GM18907 (cell line): ENCODE data around the gene GNB4.
A peak's percentile ranks its signal among the peaks of the same experiment; 100 is the strongest.

Experiments
- ATAC-seq: cut with Tn5 transposase; IDR thresholded peaks from one replicate; pipeline ENCODE4 v1.9.1; 2021; ENCODE audit warnings: mild to moderate bottlenecking, moderate library complexity; ENCODE audit not compliant: unreplicated experiment

The GNB4 gene

DNA sequence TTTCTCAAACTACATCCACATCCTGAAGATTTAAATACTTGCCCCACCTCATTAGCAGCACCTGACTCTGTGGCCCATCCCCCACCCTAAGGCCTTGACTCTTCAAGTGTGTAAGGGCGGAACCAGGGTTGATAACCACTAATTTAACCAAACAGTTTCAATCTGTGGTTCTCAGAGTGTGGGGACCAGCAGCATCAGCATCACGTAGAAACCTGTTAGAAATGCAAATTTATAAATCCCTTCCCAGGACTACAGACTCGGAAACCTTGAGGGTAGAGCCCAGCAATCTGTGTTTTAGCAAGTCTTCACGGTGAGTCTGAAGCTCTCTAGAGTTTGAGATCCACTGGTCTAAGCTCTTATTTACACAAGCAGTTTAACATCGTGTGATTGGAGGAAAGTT, 12.4 kb downstream of the GNB4 start:
- peak; percentile 91 for ATAC-seq

DNA sequence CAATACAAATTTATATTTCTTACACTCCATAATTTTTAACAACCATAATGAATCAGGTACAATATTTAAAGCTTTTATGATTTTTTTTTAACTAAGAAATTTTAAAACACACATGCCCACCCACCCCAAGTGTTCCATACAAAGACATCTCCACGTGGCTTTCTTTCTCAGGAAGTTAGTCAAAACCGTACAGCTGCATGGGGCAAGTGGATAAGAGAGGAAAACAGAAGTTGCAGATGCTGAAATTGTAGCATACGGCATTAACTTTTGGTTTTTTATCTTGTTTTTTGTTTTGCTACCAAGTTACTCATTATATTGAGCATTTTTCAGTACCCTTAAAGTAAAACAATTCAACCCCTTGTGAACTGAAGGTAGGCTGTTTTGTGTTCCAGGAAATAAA, 14.8 kb downstream of the GNB4 start:
- no peak for ATAC-seq

DNA sequence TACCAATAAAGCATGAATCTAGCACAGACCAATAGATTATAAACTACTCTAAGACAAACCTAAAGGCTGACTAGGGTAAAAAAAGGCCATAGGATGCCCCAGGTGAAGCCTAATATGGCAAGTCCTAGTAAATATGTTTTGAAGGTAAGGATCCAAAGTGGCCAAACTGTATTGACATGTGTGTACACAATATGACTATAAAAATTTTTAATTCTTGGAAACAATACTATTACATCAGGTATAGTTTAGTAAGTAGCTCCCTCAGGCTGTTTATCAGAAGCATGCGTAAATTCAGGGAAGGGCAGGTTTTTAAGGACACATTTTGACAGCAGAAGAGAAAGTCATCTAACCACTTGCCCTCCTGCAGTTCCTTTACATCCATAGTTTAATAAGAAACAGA, 18.8 kb downstream of the GNB4 start:
- ATAC-seq: no peak

DNA sequence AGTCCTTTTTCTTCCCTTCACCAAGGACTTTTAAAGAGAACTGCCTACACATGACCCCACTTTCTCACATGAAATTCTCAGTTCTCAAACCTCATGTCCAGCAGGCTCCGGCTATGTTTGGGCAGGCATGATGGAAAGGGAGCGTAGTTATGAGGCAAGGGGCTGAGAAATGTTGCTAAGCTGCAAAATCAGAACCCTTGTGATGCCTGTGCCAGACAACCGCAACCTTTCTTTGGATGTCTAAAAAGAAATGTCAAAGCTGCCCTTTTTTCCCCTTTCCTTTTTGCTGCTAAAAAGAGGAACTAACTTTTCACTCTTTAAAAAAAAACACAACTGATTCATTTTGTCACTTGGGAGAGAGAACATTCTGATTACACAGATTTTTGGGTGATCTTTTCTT, 19.2 kb downstream of the GNB4 start:
- ATAC-seq: peak; percentile 47

DNA sequence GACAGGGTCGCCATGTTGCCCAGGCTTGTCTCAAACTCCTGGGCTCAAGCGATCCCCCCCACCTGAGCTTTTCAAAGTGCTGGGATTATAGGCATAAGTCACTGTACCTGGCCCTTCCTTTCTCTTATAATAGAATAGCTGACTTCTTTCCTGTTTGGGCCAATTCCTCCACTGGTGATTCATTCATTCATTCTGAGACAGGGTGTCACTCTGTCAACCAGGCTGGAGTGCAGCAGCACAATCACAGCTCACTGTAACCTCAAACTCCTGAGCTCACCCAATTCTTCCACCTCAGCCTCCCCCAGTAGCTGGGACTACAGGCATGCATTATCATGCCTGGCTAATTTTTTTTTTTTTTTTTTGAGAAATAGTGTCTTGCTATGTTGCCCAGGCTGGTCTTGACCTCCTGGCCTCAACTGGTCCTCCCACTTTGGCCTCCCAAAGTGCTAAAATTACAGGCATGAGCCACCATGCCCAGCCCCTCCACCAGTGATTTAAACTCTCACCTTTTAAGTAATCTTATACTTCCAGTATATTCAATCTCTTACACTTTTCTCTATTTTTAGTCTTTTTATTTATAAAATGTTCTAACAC, 20.9 kb downstream of the GNB4 start:
- ATAC-seq: no peak

DNA sequence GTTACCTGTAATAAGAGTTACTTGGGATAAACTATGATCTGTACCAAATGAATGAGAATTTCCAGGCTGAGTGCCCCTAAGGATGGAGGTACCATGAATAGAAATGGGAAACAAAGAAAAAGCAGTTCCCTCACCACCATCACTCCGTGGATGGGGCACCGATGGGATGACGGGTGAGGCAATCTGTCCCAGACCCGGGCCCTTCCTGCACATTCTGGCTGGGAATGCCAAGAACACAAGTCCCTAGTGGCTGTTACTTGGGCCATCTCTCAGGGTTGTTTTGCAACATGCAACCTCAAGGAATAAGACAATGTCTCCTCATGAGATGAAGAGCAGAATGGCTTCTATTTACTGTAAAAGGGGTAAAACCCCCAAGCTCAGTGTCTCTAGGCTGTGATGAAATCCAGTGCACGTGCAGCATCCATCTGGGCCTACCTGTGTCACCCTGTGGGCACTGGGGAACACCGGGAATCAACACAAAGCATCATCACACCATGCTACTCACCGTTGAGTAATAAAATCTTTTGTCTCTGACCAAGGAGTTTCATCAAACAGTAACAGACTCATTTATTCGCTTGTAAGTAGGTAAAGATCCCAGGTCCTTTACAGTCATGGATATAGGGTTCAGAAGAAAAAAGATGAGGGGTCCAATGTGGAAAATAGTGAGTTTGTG, 22.3 kb downstream of the GNB4 start:
- ATAC-seq: no peak

DNA sequence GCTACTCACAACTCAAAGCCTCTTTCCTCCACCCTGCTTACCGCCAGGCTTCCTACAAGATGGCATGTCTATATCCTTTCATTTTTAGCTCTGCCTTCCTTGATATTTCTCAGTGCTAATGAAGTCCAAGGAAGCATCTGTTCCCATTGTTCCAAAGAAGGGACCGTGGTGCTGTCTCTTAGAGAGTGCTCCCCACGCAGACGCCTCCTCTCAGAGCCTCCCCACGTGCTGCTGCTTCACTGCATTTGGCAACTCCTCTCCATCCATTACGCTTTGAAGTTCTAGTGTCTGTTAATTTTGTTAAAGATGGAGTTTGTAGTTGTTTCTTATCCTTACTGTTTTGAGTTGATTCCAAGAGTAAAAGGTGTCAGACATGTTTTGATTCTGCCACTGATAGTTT, 26.2 kb downstream of the GNB4 start:
- no peak for ATAC-seq

DNA sequence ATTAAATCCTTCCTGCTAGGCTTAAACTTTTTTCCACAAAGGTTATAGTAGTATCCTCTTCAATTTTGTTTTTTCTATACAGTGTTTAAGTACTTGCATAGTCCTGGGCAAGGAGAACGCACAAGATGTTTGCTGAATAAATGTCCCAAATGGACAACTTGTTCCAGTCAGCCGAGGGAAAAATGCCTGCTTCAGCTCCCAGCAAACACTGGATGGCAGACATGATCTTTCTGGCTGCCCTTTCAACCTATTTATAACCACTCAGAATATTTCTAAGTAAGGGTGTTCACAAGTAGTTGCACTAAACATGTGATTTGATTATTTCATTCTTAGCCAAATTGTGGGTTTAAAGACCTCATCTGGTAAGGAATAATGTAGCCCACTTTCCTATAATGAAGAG, 29.8 kb downstream of the GNB4 start:
- no peak for ATAC-seq

DNA sequence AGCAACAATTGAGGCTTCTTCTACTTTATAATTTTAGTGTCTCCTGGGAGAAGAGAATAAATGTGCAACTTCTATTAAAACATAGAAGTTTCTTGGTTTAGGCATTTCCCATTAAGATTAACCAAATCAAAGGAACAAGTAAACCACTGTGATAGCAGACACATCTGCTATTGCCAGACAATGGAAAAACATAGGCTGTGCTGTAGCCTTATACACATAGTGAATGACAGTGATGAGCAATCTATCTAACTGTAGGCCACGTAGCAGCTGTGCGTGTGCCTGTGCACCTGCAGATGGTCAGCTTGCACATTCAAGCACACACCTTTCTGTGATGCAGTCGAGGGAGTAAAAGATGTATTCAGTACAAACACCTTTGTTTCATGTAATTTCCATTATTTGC, 32.7 kb downstream of the GNB4 start:
- no peak for ATAC-seq

DNA sequence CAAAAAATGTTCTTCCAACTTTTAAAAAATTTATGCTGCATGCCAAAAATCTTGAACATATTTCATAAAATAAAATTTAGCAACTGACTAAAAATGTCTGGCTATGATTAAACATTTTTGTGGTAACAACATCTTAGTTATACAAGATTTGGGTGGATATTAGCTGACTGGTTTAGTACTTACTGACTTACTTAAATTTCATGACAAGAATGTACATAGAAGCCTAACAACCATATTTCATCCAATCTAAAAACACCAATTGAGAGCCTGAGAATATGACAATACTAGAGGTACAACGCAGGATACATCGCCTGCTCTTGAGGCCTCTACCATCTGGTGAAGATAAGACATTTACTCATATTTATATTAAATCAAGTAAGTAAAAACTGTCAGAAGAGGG, 34.6 kb downstream of the GNB4 start:
- no peak for ATAC-seq

DNA sequence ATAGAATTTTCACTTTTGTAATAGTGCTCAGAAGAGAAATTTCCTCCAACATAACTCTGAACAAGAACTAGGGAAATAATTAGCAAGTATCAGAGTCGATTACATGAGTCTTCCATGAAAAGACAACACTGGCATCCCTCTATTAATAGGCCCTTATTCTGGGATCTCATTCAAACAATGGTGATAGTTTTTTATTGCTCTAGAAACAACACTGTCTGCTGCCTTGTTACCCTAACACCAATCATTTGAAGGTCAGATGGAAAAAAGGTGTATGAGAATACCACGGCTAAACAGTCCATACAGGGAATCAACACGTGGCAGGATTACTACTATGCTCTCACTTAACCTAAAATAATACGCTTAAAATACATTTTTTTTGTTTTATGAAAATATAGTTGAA, 35.9 kb downstream of the GNB4 start:
- no peak for ATAC-seq

DNA sequence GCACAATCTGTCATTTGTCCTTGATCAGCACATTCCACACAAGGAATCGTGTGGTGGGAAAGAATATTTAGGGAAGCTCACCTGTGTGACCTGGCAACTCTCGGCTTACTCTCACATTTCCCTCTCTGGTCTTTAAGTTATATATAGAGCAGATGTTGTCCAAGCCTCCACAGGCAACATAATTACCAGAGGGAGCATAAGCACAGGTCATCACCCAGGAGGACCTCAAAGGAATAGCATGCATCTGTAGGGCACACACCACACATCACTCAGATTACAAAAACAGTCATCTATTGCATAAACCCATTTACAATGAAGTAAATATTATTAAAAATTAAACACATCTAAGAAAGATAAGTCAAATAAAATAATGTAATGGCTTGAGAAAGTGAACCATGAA, 36.5 kb downstream of the GNB4 start:
- no peak for ATAC-seq

DNA sequence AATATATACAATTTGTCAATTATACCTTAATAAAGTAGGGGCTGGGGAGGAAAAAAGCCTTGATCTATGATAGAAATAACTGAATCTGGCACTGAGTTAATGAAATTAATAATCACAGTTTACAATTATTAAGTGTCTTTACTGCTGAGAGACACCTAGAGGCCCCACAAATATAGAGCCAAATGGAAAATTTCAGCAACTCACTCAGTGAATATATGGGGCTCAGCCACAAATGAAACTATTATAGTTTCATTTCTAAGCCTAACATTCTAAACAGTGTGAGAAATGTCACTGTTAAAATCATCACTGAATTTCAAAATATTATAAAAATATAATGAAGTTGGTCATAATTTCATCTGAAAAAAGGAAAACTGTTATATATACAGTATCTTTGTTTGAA, 40.3 kb downstream of the GNB4 start:
- no peak for ATAC-seq

DNA sequence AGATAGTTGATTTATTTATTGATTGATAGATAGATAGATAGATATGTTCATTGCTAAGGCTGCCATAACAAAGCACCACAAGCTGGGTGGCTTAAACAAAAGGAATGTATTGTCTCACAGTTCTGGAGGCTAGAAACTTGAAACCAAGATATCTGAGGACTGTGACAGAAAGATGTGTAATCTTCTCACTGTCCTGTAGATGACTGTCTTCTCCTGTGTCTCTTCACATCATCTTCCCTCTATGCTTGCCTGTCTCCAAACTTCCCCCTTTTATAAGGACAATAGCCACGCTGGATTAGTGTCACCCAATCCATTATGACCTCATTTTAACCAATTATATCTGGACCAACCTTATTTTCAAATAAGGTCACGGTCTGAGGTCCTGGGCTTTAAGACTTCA, 40.9 kb downstream of the GNB4 start:
- ATAC-seq: no peak

DNA sequence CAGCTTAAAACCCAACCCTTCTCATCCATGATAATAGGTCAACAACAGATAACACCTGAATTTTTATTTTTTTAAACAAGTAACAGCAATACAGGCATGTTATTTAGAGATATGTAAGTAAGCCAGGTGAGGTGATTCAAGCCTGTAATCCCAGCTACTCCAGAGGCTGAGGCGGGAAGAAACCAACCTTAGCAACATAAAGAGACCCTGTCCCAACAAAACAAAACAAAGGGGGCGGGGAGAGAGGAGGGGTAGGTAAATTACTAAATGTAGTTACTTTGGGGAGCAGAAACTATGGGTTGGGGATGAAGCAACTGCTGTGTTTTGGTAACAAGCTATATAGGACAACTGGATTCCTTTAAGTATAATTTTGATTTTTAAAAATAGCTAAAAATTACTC, 47.0 kb downstream of the GNB4 start:
- no peak for ATAC-seq

DNA sequence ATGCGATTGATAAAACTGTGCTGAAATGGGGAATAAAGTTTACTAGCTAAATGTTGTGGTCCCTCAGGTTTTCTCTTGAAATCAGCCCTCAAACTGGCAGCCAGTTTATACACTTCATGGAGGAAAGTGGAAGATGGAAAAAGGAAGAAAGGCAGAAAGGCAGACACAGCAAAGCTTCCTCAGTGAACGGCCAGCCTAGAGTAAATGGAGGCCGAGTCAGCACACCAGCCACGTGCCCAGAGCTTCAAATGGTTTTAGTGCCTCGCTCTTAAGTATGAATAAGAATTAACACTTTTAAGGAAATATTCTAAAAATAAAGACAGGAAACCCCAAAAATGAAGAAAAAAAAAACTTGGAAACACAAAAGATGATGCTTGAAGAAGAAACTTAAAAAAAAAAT, 48.3 kb downstream of the GNB4 start:
- ATAC-seq: no peak

DNA sequence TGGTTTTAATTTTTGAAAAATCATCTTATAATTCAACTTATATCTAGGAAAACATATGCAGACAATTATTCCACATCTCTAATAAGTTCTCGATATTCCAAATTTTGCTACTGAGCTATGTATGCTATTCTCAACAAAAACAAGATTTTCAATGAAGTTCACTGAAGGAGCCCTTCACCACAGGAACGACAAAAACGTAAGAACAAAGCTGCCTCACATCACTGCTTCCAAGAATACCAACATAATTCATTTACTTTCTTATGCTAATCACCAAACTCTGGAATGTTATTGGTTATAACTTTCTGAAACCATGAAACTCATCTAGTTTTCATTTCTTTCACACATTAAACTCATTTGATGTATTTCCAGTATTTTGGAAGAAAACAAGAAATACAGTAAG, 49.7 kb downstream of the GNB4 start:
- no peak for ATAC-seq

DNA sequence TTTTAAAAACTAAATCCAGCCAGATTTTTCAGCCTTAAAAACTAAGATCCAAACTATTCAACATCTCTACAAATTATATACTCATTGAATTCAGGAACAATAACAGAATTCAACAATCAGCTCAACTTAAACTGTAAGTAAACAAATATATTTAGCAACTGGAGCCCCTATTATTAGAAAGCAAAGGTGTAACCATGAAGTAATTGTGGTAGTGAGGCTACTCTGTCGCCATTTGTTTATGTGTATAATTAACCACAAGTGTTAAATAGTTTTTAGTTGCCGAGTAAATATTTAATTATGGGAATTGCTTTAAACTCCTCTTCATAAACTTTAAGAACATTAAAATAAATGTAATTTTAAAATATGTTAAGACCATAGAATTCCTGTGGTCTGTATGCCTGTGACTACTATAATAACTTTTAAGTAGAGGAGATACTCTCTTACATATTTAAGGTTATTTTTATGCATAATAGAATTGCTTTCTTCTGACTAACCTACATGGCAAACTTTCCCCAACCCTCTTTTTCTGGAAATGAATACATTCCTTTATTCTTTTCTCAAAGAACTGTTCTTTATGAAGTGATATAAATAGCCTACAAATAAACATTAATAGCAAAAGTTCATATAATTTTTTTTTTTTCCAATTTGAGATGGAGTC, 52.6 kb downstream of the GNB4 start:
- ATAC-seq: no peak

DNA sequence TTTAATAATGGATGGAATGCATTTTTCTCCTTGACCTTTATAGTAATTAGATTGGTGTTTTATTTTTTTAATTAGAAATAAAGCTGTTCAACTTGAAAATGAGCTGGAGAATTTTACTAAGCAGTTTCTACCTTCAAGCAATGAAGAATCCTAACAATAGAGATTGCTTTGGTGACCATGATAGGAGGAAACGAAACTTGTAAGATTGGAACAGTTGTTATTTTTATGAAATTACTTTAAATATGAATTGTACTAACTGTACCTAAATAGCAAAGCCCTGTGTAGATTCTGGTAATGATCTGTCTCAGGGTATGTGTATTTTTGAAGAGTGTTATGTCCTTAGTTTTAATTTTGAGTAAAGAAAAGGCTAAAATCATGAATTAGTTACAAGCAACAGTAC, 59.4 kb downstream of the GNB4 start:
- ATAC-seq: no peak

DNA sequence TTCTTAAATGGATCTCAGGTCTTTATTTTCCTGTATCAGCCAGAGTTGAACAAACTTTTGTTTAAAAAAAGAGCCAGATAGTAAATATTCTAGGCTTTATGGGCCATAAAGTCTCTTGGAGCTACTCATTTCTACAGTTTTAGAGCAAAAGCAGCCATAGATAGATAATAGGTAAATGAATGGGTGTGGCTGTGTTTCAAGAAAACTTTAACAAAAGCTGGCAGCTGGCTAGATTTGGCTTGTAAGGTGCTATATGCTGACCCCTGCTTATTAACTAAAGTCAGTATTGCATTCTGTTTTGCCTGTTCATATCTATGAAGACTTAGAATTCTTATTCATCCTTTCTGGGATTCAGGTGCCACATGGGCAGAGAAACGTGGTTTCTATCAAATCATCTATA, 74.8 kb downstream of the GNB4 start:
- ATAC-seq: no peak

DNA sequence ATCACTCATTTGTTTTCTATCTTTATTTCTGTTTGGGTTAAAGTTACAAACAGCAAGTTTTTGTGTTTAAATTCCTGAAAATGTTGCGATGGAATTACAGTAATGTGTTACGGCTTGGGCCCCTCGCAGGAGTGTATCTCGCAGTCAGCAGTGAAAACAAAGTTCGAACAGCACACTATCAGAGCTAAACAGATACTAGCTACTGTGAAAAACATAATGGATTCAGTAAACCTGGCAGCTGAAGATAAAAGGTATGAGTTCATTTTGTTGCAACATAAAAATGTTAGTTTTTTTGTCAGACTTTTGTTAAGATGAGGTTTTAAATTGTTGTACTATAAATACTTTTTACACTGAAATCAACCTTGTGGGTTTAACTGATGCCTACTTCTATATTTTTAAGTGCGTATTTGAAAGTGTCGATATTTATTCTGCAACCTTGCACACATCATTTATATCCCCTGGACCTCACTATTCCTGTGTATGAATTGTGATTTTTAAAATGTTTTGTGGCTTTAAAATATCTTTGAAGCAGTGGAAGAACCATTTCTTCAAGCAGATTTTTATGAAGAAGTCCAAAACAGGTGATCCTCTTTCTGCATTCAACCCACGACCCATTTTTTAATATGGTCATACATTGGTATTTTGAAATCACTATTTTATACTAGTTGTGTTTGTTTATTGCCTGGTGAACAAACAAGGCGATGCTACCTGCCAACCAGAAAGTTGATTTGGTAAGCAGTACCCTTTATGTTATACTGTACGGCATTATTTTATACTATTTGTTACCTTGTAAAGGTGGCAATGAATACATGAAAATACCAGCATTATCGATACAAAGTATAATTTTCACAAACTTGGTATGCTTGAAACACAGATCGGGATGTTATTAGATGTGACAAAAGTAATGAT, 75.9 kb downstream of the GNB4 start:
- ATAC-seq: no peak

DNA sequence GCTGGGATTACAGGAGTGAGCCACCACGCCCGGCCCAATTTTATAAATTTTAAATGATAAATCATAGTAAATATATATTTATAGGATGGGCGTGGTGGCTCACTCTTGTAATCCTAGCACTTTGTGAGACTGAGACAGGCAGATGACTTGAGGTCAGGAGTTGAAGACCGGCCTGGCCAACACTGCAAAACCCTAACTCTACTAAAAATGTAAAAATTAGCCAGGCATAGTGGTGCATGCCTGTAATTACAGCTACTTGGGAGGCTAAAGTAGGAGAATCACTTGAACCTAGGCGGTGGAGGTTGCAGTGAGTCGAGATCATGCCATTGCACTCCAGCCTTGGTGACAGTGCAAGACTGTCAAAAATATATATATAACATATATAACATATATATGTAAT, 77.3 kb downstream of the GNB4 start:
- no peak for ATAC-seq
